Measurements from ENCODE around the gene DEDD2.

DEDD2 gene

DNA sequence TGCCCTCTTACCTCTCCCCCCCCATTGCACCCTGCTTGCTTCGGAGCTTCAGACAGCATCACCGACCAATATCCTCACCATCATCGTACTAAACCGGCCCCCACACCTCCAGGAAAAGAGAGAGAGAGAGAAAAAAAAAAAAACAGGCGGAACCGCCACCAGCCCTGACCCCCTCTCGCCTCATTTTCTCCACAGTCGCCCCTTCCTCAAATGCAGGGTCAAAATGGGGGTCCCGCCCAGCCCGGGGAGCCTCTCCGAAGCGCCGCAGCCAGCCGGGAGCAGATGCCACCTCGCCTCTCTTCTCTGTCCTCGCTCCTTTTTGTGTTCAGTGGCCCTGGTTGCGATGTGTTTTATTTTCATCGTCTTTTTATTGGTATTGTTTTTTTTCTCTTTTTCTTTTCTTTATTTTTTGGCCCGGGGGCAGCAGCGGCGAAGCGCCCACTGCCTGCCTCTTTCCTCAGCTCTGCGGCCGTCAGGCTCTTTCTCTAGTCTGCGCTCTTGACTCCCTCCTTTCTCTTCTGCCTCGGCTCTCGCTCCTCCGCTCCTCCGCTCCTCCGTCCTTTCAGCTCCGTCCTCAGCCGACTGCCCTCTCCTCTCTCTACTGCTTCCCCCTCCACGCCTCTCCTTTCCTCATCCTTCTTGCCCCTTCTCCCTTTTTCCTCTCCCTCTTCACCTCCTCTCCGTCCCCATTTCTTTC, 41.4 kb downstream of the DEDD2 start:
- Histone ChIP-seq H3K9ac (ENCODE audit: low read depth, low read length) (no peak overlapping the region; the same call in 1 of the 2 replicates), H3K4me1 (ENCODE audit: insufficient read depth, low read length) (peaks cover 6% of the 10 kb centered on the region; the same call in 1 of the 2 replicates), H3K9me3 (ENCODE audit: insufficient read depth, low read depth, low read length) (no peaks in the 10 kb centered on the region), H3K27ac (ENCODE audit: low read depth, low read length) (no peak overlapping the region), H3K36me3 (ENCODE audit: insufficient read depth, low read length) (no peaks in the 10 kb centered on the region), H3K27me3 (ENCODE audit: insufficient read depth, low read length) (peaks cover 78% of the 10 kb centered on the region), H3K4me3 (ENCODE audit: low read length) (peak overlapping the region; percentile 47)
- WGBS: 3% methylated on average over 32 of the region's 34 CpGs

DNA sequence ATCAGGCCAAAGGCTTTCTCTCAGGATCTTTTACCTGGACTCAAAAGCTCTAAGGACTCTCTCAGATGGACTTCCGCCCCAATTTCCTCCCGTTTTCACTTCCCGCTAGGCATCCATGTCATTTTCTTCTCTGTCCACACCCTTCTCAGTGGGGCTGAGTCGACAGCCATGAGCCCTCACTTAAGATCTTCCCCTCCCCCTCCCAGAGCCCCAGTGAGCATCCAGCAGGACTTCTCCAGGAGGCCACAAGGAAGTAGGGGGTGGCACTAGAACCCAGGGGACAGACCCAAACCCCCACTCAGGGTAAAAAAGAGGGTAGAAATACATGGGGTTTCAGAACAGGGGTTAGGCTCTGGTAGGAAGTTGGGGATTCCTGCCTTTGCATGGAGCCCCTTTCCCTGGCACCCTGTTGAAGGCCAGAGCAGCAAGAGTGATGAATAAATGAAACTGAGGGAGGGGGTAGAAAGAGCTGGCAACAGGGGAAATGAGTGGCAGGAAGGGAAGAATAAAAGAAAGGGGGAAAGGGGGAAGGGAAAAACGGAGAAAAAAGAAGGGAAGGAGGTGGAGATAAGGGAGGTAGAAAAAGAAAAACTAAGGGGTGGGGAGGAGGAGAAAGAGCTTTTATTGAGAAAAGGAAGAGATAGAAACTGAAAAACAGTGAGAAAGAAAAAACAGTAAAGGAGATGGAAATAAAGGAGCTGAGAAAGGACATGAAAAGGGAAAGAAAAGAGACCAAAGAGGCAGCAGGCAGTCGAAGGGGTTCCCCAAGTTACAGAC, 42.3 kb downstream of the DEDD2 start:
- WGBS: 34% methylated on average over 6 of the region's 6 CpGs
- peaks cover 68% of the 10 kb centered on the region for H3K27me3 ChIP-seq (ENCODE audit: insufficient read depth, low read length)
- H3K4me3 ChIP-seq (ENCODE audit: low read length): peak overlapping the region; percentile 47; the same call in 1 of the 2 replicates

DNA sequence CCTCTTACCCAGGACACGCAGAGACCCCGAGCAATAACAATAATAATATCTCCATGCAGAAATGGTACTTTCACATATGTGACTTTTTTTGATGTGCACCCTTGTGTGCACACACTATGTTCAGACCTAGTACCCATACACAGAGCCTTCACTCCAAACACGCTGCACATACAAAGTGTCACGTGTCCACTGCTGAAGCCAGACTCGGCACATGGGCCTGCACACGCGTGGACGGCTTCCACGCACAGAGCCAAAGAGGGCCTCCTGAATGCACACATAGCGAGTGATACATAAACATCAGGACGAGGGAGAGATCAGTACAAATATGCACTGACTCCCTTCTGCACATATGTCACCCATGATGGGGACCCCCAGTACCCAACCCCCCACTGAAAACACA, 43.3 kb downstream of the DEDD2 start:
- Histone ChIP-seq H3K4me3 (ENCODE audit: low read length) (no peak overlapping the region), H3K27ac (ENCODE audit: low read depth, low read length) (no peak overlapping the region), H3K27me3 (ENCODE audit: insufficient read depth, low read length) (peaks cover 58% of the 10 kb centered on the region), H3K4me1 (ENCODE audit: insufficient read depth, low read length) (peaks cover 6% of the 10 kb centered on the region; the same call in 1 of the 2 replicates), H3K36me3 (ENCODE audit: insufficient read depth, low read length) (no peaks in the 10 kb centered on the region), H3K9ac (ENCODE audit: low read depth, low read length) (no peak overlapping the region), H3K9me3 (ENCODE audit: insufficient read depth, low read depth, low read length) (no peaks in the 10 kb centered on the region)
- WGBS: 95% methylated on average over 11 of the region's 11 CpGs

More for the DNA sequence above, 42.3 kb downstream of the DEDD2 start:
- Histone ChIP-seq H3K9ac (ENCODE audit: low read depth, low read length) (no peak overlapping the region), H3K4me1 (ENCODE audit: insufficient read depth, low read length) (peaks cover 6% of the 10 kb centered on the region; the same call in 1 of the 2 replicates), H3K9me3 (ENCODE audit: insufficient read depth, low read depth, low read length) (no peaks in the 10 kb centered on the region), H3K36me3 (ENCODE audit: insufficient read depth, low read length) (no peaks in the 10 kb centered on the region), H3K27ac (ENCODE audit: low read depth, low read length) (no peak overlapping the region)

DNA sequence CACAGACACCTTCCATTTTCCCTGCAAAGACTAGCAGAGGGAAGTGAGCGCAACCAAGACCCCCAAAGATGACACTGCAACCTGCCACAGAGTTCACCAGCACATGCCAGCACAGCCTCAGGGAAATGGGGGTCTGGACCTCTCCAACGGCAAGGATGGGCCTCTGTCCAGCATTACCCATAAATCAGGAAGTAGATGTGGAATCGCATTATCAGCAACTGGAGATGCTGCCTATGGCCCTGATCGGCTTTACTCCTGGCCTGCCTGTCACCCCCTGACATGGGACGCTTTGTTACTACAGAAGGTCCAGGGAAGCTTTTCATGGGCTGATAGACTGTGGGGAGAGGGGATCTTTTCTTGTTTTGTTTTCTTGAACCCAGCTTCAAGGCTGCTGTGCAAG, 43.8 kb downstream of the DEDD2 start:
- Histone ChIP-seq H3K27me3 (ENCODE audit: insufficient read depth, low read length) (peaks cover 53% of the 10 kb centered on the region), H3K36me3 (ENCODE audit: insufficient read depth, low read length) (no peaks in the 10 kb centered on the region), H3K9ac (ENCODE audit: low read depth, low read length) (no peak overlapping the region), H3K4me3 (ENCODE audit: low read length) (no peak overlapping the region), H3K4me1 (ENCODE audit: insufficient read depth, low read length) (peaks cover 6% of the 10 kb centered on the region; the same call in 1 of the 2 replicates), H3K27ac (ENCODE audit: low read depth, low read length) (no peak overlapping the region), H3K9me3 (ENCODE audit: insufficient read depth, low read depth, low read length) (no peaks in the 10 kb centered on the region)
- 91% methylated on average over 5 of the region's 5 CpGs for WGBS

DNA sequence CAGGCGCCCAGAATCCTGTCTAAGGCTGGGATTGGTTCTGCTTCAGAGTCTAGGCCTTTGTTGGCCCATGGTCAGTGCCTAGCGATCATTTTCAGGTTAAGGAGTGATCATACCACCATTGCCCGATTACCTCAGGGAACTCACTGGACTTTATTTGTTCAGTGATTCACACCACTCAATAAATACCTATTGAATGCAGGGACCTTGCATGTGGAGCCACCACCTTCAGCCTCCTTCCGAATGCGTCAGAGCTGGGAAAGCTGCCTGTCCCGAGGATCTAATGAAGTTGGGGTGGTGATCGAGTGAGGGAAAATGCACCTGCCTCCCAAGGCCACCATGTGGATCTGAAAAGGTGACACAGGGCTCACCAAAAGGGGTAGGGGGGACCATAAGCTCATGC, 45.2 kb downstream of the DEDD2 start:
- Histone ChIP-seq H3K4me3 (ENCODE audit: low read length) (no peak overlapping the region), H3K9ac (ENCODE audit: low read depth, low read length) (no peak overlapping the region), H3K4me1 (ENCODE audit: insufficient read depth, low read length) (peaks cover 6% of the 10 kb centered on the region; the same call in 1 of the 2 replicates), H3K9me3 (ENCODE audit: insufficient read depth, low read depth, low read length) (no peaks in the 10 kb centered on the region), H3K27ac (ENCODE audit: low read depth, low read length) (no peak overlapping the region), H3K36me3 (ENCODE audit: insufficient read depth, low read length) (no peaks in the 10 kb centered on the region), H3K27me3 (ENCODE audit: insufficient read depth, low read length) (peaks cover 39% of the 10 kb centered on the region)
- 93% methylated on average over 7 of the region's 7 CpGs for WGBS

DNA sequence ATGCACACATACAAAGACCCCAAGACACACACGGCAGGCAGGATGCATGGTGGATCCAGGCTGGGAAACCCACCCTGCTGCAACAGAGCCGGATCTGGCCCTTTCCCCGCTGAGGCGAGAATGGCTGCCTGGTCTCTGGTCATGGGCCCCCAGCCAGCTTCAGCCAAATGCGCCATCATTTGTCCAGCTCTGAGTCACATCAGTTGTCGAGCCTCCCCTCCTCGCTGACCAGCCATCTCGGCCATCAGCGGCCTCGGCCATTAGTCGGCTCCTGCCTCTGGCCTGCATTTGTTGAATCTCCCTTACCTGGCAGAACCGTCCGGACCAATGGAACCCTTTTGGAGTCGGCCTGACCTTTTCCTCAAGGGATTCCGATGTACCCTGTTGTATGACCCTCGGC, 46.8 kb downstream of the DEDD2 start:
- 93% methylated on average over 16 of the region's 16 CpGs for WGBS
- H3K9ac ChIP-seq (ENCODE audit: low read depth, low read length): no peak overlapping the region

DNA sequence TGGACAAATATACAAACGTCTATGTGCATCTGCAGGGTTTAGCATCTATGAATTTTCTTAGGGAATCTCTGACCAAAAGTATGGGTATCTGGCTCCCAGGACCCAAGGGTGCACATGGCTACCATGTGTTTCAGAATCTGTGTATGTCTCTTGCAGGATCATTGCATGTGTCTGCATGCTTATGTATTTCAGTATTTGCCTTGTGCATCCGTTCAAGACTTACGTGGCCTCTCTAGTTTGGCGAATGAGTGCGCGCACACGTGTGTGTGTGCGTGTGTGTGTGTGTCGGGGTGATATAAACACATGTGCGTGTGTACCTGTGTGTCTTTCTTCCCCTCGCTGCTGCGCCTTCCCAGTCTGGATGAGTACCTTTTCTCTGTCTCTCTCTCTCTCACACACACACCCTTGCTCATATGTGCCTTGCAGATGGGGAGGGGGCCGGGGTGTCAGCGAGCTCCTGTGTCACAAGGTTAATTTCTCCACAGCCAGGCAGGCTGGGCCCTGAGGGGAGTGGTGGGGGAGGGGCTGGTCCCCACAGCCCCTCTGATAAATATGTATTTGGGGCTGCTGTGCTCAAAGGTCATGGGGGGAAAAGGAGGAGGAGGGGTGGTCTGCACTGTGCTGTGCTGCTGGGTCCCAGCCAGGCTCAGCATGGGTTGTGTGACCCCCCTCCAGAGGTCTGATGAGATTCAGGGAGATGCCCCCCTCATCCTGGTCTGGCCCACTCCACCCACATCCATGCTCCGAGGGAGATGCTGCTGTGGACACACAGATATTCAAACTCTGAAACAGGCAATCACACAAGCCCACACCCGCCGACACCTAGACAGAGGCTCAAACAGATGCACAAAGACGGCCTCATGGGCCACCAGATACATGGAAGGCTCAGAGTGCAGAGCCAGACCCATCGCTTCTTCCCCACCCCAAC, 47.7 kb downstream of the DEDD2 start:
- 92% methylated on average over 19 of the region's 19 CpGs for whole genome bisulfite sequencing
- Histone ChIP-seq H3K27me3 (ENCODE audit: insufficient read depth, low read length) (peaks cover 16% of the 10 kb centered on the region), H3K4me1 (ENCODE audit: insufficient read depth, low read length) (peaks cover under 1% of the 10 kb centered on the region; the same call in 1 of the 2 replicates), H3K36me3 (ENCODE audit: insufficient read depth, low read length) (no peaks in the 10 kb centered on the region), H3K27ac (ENCODE audit: low read depth, low read length) (no peak overlapping the region), H3K9ac (ENCODE audit: low read depth, low read length) (no peak overlapping the region), H3K4me3 (ENCODE audit: low read length) (no peak overlapping the region), H3K9me3 (ENCODE audit: insufficient read depth, low read depth, low read length) (no peaks in the 10 kb centered on the region)

More for the DNA sequence above, 46.8 kb downstream of the DEDD2 start:
- peaks cover 25% of the 10 kb centered on the region for H3K27me3 ChIP-seq (ENCODE audit: insufficient read depth, low read length)
- H3K4me3 ChIP-seq (ENCODE audit: low read length): no peak overlapping the region
- peaks cover 6% of the 10 kb centered on the region; the same call in 1 of the 2 replicates for H3K4me1 ChIP-seq (ENCODE audit: insufficient read depth, low read length)
- H3K36me3 ChIP-seq (ENCODE audit: insufficient read depth, low read length): no peaks in the 10 kb centered on the region
- no peaks in the 10 kb centered on the region for H3K9me3 ChIP-seq (ENCODE audit: insufficient read depth, low read depth, low read length)
- no peak overlapping the region for H3K27ac ChIP-seq (ENCODE audit: low read depth, low read length)

DNA sequence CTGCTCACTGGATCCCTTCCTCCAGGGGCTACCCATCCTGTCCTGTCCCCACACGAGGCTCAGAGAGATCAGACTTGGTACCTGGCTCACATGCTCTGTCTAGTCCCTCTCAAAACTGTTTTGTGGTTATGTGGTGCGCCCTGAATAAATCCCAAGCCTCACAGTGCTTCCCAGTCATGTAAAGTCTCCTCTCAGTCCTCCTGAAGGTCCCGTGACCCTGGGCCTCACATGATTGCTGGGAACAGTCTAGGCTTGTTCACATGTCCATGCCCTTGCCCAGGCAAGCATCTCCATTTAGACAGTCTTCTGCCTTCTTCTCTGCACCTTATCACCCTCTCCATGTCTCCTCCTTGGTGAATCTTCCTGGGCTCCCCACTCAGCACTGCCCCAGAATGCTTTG, 49.3 kb downstream of the DEDD2 start:
- Histone ChIP-seq H3K36me3 (ENCODE audit: insufficient read depth, low read length) (no peaks in the 10 kb centered on the region), H3K27me3 (ENCODE audit: insufficient read depth, low read length) (peaks cover under 1% of the 10 kb centered on the region; the same call in 1 of the 2 replicates), H3K9me3 (ENCODE audit: insufficient read depth, low read depth, low read length) (no peaks in the 10 kb centered on the region), H3K4me3 (ENCODE audit: low read length) (no peak overlapping the region), H3K9ac (ENCODE audit: low read depth, low read length) (no peak overlapping the region), H3K4me1 (ENCODE audit: insufficient read depth, low read length) (no peaks in the 10 kb centered on the region), H3K27ac (ENCODE audit: low read depth, low read length) (no peak overlapping the region)
- 94% methylated on average over 3 of the region's 3 CpGs for WGBS

DNA sequence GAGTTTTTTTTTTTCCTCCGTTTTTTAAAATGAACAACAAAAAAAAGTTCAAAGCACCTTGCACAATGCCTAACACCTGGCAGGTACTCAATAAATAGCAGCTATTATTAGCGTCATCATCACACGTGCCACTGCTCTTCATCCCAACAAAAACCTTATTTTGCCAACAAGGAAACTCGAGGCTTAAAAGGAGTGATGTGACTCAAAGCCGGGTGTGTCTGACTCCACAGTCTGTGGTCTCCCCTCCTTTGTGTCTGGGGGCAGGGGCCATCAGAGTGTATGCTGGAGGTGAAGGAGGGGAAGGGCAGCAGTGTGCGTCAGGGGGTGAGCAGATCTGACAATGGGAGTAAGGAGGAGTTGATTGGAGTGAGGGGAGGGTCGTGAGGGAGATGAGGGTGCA, 51.2 kb downstream of the DEDD2 start:
- H3K36me3 ChIP-seq (ENCODE audit: insufficient read depth, low read length): no peaks in the 10 kb centered on the region
- no peaks in the 10 kb centered on the region; the same call in 1 of the 2 replicates for H3K27me3 ChIP-seq (ENCODE audit: insufficient read depth, low read length)
- no peak overlapping the region for H3K4me3 ChIP-seq (ENCODE audit: low read length)
- 78% methylated on average over 7 of the region's 7 CpGs for WGBS
- H3K9ac ChIP-seq (ENCODE audit: low read depth, low read length): no peak overlapping the region
- no peak overlapping the region for H3K27ac ChIP-seq (ENCODE audit: low read depth, low read length)
- no peaks in the 10 kb centered on the region for H3K4me1 ChIP-seq (ENCODE audit: insufficient read depth, low read length)
- H3K9me3 ChIP-seq (ENCODE audit: insufficient read depth, low read depth, low read length): no peaks in the 10 kb centered on the region

DNA sequence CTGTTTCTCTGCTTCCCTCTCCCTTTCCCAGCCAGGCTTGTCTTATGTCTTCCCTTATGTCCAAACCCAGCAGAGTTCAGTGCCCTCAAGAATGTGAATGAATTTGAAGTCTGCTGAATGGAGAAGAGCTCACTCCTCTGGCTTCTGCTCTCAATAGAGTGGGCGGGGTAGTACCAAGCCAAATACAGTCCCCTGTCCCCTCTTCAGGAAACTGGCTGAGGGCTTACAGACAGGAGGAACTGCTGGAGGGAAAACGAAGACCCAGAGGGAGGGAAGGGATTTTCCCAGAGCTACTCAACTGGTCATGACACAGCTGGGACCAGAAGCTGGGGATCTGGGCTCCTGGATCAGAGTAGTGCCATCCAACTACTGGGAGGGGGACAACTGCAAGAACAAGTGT, 52.3 kb downstream of the DEDD2 start:
- no peaks in the 10 kb centered on the region for H3K9me3 ChIP-seq (ENCODE audit: insufficient read depth, low read depth, low read length)
- H3K4me1 ChIP-seq (ENCODE audit: insufficient read depth, low read length): no peaks in the 10 kb centered on the region
- no peak overlapping the region for H3K27ac ChIP-seq (ENCODE audit: low read depth, low read length)
- 46% methylated on average over 2 of the region's 2 CpGs for WGBS
- H3K9ac ChIP-seq (ENCODE audit: low read depth, low read length): no peak overlapping the region
- no peak overlapping the region for H3K4me3 ChIP-seq (ENCODE audit: low read length)
- no peaks in the 10 kb centered on the region for H3K36me3 ChIP-seq (ENCODE audit: insufficient read depth, low read length)
- peaks cover 2% of the 10 kb centered on the region; the same call in 1 of the 2 replicates for H3K27me3 ChIP-seq (ENCODE audit: insufficient read depth, low read length)
